B cell (primary cell): ENCODE results near the gene STX8. TPM values are rescaled to one million over a fixed set of nuclear protein-coding genes. Genes with fewer than 3 reads are reported as not detected.
"Not testable (repeated sequence)": the region's sequence is repeated elsewhere in the genome, so short reads cannot be mapped to it uniquely, and the experiment has no call there.

Experiments used
- ATAC-seq: fragments of 200-7000 bp; cut with Tn5 transposase; one replicate; pipeline ENCODE4 v1.10.0; 2021; ENCODE audit warnings: low read depth, mild to moderate bottlenecking, moderate number of reproducible peaks, moderate library complexity
- CTCF ChIA-PET: fragments of 350-600 bp; sonication (Branson Sonifier 250); formaldehyde crosslinking; loops from one replicate; lab custom pipeline; 2021; ENCODE audit warnings: antibody characterized with exemption, inconsistent platforms; lab: Charles Lee
- POLR2A ChIA-PET: fragments of 350-600 bp; sonication (Branson Sonifier 250); formaldehyde crosslinking; loops from one replicate; lab custom pipeline; 2021; ENCODE audit warnings: antibody characterized with exemption; lab: Charles Lee
- DNase-seq: peaks from one replicate; pipeline ENCODE4 v3.0.0; 2013
- H2AFZ ChIP-seq: 2 replicates; pipeline ENCODE4 v1.6.1; 2012; ENCODE audit warnings: mild to moderate bottlenecking, low read depth, low read length; ENCODE audit not compliant: insufficient read depth, poor library complexity, severe bottlenecking
- H3K27ac ChIP-seq, 2 donors: 1 replicate in 1 of 2; 2 replicates in 1 of 2; pipeline ENCODE4 v1.5.1; 2012 to 2013; ENCODE audit warnings: low read length in 2 of 2, mild to moderate bottlenecking in 2 of 2, moderate library complexity in 1 of 2
- H3K27me3 ChIP-seq, 4 experiments: fragments of 200-600 bp in 1 of 4; sonication (generic) in 1 of 4; replicated peaks in 1 of 4; 1 replicate in 2 of 4; 2 replicates in 2 of 4; pipeline versions ENCODE4 v1.6.1 to v1.7.0; 2013 to 2016; ENCODE audit warnings: low read length in 3 of 4, mild to moderate bottlenecking in 2 of 4, mixed read lengths in 1 of 4, moderate library complexity in 1 of 4; ENCODE audit not compliant: insufficient read depth in 4 of 4, control insufficient read depth in 3 of 4; ENCODE audit errors: control extremely low read depth in 1 of 4
- H3K36me3 ChIP-seq, 2 experiments: replicated peaks in 1 of 2; 1 replicate in 1 of 2; 2 replicates in 1 of 2; pipeline versions ENCODE4 v1.6.1 to v1.7.1; 2013; ENCODE audit warnings: low read length in 1 of 2; ENCODE audit not compliant: insufficient read depth in 2 of 2, control insufficient read depth in 1 of 2; ENCODE audit errors: control extremely low read depth in 1 of 2, extremely low read depth in 1 of 2
- H3K4me1 ChIP-seq, 2 donors: fragments of 200-600 bp in 1 of 2; sonication (generic) in 1 of 2; 1 replicate in 1 of 2; 2 replicates in 1 of 2; pipeline versions ENCODE4 v1.5.1 to v1.6.1; 2013 to 2017; ENCODE audit warnings: low read length in 2 of 2; ENCODE audit not compliant: control insufficient read depth in 2 of 2, insufficient read depth in 2 of 2
- H3K4me2 ChIP-seq: replicated peaks from 2 replicates; pipeline ENCODE3; 2012; ENCODE audit warnings: mild to moderate bottlenecking, low read depth, low read length; ENCODE audit not compliant: poor library complexity, severe bottlenecking
- H3K4me3 ChIP-seq, 5 experiments: fragments of 200-600 bp in 1 of 5; sonication (generic) in 1 of 5; 1 replicate in 3 of 5; 2 replicates in 2 of 5; pipeline versions ENCODE4 v1.5.1 to v1.7.0; 2011 to 2016; ENCODE audit warnings: low read length in 4 of 5, mild to moderate bottlenecking in 4 of 5, low read depth in 2 of 5, control low read depth in 1 of 5, moderate library complexity in 1 of 5; ENCODE audit not compliant: insufficient read depth in 1 of 5; ENCODE audit errors: control extremely low read depth in 1 of 5, extremely low read depth in 1 of 5
- H3K79me2 ChIP-seq: fragments of 200-600 bp; sonication (generic); one replicate; pipeline ENCODE4 v1.6.0; 2016; ENCODE audit warnings: low read length; ENCODE audit not compliant: control insufficient read depth, insufficient read depth
- H3K9ac ChIP-seq: fragments of 200-600 bp; sonication (generic); 2 replicates; pipeline ENCODE4 v1.6.1; 2017; ENCODE audit warnings: mild to moderate bottlenecking, low read length, moderate library complexity
- H3K9me3 ChIP-seq, 3 donors: one replicate each; pipeline versions ENCODE4 v1.6.1 to v1.7.1; 2013; ENCODE audit warnings: low read length in 2 of 3; ENCODE audit not compliant: control insufficient read depth in 2 of 3, insufficient read depth in 1 of 3; ENCODE audit errors: control extremely low read depth in 1 of 3
- H4K20me1 ChIP-seq: 2 replicates; pipeline ENCODE4 v1.6.0; 2012; ENCODE audit warnings: mild to moderate bottlenecking, low read length; ENCODE audit not compliant: insufficient read depth, control insufficient read depth, poor library complexity, severe bottlenecking
- H3K27ac Mint-ChIP-seq: one replicate; pipeline ENCODE4 v1.8.0; 2021; ENCODE audit warnings: mixed read lengths
- H3K27me3 Mint-ChIP-seq: one replicate; pipeline ENCODE4 v1.8.0; 2021; ENCODE audit warnings: mixed read lengths
- H3K4me1 Mint-ChIP-seq: one replicate; pipeline ENCODE4 v1.8.0; 2021; ENCODE audit warnings: mixed read lengths
- H3K4me3 Mint-ChIP-seq: one replicate; pipeline ENCODE4 v1.8.0; 2021; ENCODE audit warnings: mixed read lengths
- H3K9me3 Mint-ChIP-seq: one replicate; pipeline ENCODE4 v1.8.0; 2022; ENCODE audit warnings: mixed read lengths; ENCODE audit not compliant: insufficient read depth
- CTCF ChIP-seq: fragments of 200-600 bp; IDR thresholded peaks from one replicate; pipeline ENCODE4 v1.8.0; 2022; ENCODE audit warnings: antibody characterized with exemption, mild to moderate bottlenecking
- EZH2 ChIP-seq: IDR thresholded peaks from 2 replicates; pipeline ENCODE4 v1.6.1; 2012; ENCODE audit warnings: borderline replicate concordance, low read depth, mild to moderate bottlenecking, moderate library complexity, low read length; ENCODE audit not compliant: insufficient read depth, poor library complexity, severe bottlenecking
- WGBS: methylation state at CpG from one replicate; pipeline ENCODE4 v1.1.5; 2013; ENCODE audit warnings: missing lambda C conversion rate; ENCODE audit not compliant: insufficient coverage; 5-methylcytosine and 5-hydroxymethylcytosine counted together
- intact Hi-C: fragments of 100-400 bp; cut with micrococcal nuclease; formaldehyde crosslinking; loops from one replicate; pipeline ENCODE4 v1.10.0; 2022
- polyA plus RNA-seq: library from polyadenylated mRNA; depleted of rRNA; stranded (reverse); fragments of >200 nt; gene quantifications from 2 replicates; pipeline ENCODE4 v1.2.3, GENCODE V29; 2012
- total RNA-seq, 2 donors: library from RNA; stranded (reverse); fragments of 120-200 nt in 1 of 2; gene quantifications; 1 replicate in 1 of 2; 2 replicates in 1 of 2; pipeline versions ENCODE4 v1.2.3 to v1.2.4, GENCODE V29; 2013 to 2022

The STX8 gene
- total and polyA plus RNA-seq, 2 donors (not counting 1 experiment from before 2014, with no cell fraction given), result 35.8 to 61.5 TPM

GRCh38 chr17:9451934-9452333, 123.7 kb downstream of the STX8 start:
- no peaks in the 10 kb centered on the region for H3K9me3 ChIP-seq
- no peak overlapping the region for H3K4me3 ChIP-seq
- no peak overlapping the region for H3K27ac ChIP-seq
- ATAC-seq, result no peak
- H3K27ac Mint-ChIP-seq, result no peak overlapping the region
- H3K4me3 Mint-ChIP-seq, result no peak overlapping the region
- TF ChIP-seq EZH2, result no peak
- TF ChIP-seq CTCF, result no peak
- no peaks in the 10 kb centered on the region for H3K4me1 Mint-ChIP-seq
- intact Hi-C loops, result no loop called here
- H3K79me2 ChIP-seq, result no peaks in the 10 kb centered on the region
- no peak overlapping the region for H2AFZ ChIP-seq
- no peak overlapping the region for H3K9ac ChIP-seq
- no peaks in the 10 kb centered on the region for H3K27me3 ChIP-seq
- H3K4me2 ChIP-seq, result no peak overlapping the region
- WGBS, result no CpG with 5 or more reads among the region's 1 CpG
- peaks cover 0 to 3% of the 10 kb centered on the region in 2 experiments for H3K36me3 ChIP-seq
- no peaks in the 10 kb centered on the region for H3K4me1 ChIP-seq
- no peaks in the 10 kb centered on the region for H3K9me3 Mint-ChIP-seq
- POLR2A ChIA-PET, result no interaction called here
- CTCF ChIA-PET, result no interaction called here
- DNase-seq, result no peak
- no peaks in the 10 kb centered on the region for H4K20me1 ChIP-seq
- H3K27me3 Mint-ChIP-seq, result no peaks in the 10 kb centered on the region

- H3K27ac ChIP-seq, ATAC-seq, H3K4me2 ChIP-seq, H3K4me1 ChIP-seq, H3K9ac ChIP-seq, H3K4me3 ChIP-seq, H3K27me3 Mint-ChIP-seq, H3K4me1 Mint-ChIP-seq, H2AFZ ChIP-seq, H3K79me2 ChIP-seq, H3K36me3 ChIP-seq, intact Hi-C loops, H3K27me3 ChIP-seq, H3K9me3 ChIP-seq, H3K27ac Mint-ChIP-seq, H4K20me1 ChIP-seq, H3K9me3 Mint-ChIP-seq, H3K4me3 Mint-ChIP-seq, DNase-seq, POLR2A ChIA-PET, CTCF ChIA-PET: not testable (repeated sequence)
- no CpG with 5 or more reads among the region's 6 CpGs for WGBS
Measured at GRCh38 chr17:9447298-9447697, 128.3 kb downstream of the STX8 start.
